LNCAP (cell line): ENCODE data around the gene MEDAG.

Source experiments
- TF ChIP-seq, protein P1 (sequence below): fragments of 450-650 bp; IDR thresholded peaks from 2 replicates; pipeline ENCODE4 v1.5.1; 2017; ENCODE audit warnings: mild to moderate bottlenecking

MEDAG gene

GRCh38 chr13:30874561-30874960 is 31.5 kb upstream of the MEDAG start:
- TF ChIP-seq, protein P1, sequence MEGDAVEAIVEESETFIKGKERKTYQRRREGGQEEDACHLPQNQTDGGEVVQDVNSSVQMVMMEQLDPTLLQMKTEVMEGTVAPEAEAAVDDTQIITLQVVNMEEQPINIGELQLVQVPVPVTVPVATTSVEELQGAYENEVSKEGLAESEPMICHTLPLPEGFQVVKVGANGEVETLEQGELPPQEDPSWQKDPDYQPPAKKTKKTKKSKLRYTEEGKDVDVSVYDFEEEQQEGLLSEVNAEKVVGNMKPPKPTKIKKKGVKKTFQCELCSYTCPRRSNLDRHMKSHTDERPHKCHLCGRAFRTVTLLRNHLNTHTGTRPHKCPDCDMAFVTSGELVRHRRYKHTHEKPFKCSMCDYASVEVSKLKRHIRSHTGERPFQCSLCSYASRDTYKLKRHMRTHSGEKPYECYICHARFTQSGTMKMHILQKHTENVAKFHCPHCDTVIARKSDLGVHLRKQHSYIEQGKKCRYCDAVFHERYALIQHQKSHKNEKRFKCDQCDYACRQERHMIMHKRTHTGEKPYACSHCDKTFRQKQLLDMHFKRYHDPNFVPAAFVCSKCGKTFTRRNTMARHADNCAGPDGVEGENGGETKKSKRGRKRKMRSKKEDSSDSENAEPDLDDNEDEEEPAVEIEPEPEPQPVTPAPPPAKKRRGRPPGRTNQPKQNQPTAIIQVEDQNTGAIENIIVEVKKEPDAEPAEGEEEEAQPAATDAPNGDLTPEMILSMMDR = no peak

DNA sequence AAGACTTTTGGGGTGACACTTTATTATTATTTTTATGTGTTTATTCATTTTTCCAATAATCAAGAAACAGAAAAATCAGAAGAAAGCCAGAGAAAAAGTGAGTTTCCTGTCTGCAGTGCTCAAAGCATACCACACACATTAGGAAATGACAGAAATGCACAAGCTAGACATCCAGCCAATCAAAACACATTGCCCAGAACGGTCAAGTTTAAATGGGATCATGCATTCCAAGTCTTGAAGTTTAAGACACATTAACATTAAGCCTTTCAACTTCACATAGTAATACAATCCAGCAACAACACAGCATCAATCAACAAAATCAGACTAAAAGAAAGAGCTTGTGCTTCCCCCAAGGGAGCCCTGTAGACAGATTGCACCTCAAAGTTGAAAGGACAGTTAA is 28.7 kb upstream of the MEDAG start:
- TF ChIP-seq, protein P1 = no peak

DNA sequence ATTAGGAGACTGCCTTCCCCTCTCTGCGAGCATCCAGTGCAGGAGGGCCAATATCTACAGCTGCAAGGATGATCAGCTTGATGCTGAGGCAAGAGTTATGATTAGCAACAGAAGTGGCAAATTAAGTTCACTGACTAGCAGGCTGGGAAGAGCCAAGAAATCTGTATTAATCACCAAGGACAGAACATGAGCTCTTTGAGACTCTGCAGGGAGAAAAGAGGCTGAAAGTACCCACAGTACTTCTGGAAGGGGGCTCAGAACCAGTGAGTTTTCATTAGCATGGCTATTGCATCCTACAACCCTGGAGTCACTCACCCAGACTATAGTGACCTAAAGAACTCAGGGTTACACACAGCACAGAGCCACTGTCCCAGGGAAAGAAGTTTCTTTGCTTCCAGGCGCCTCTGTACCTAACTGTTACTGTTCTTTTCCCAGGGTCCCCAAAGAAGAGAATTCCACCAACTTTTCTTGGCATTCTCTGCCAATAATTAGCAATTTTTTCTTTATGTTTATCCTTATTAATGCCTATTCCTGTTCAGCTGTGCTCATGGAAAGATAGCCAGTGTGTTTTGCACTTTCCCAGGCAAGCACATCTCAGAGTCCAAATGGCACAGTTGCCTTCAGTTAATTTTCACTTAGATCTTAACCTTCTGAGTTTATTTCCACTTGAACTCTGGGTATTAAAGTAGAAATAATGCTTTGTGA is 25.8 kb upstream of the MEDAG start:
- TF ChIP-seq, protein P1 = no peak

- TF ChIP-seq, protein P1 = no peak
Measured at GRCh38 chr13:30880856-30881155, 25.3 kb upstream of the MEDAG start.

GRCh38 chr13:30881191-30881651 is 24.9 kb upstream of the MEDAG start:
- TF ChIP-seq, protein P1 = no peak

DNA sequence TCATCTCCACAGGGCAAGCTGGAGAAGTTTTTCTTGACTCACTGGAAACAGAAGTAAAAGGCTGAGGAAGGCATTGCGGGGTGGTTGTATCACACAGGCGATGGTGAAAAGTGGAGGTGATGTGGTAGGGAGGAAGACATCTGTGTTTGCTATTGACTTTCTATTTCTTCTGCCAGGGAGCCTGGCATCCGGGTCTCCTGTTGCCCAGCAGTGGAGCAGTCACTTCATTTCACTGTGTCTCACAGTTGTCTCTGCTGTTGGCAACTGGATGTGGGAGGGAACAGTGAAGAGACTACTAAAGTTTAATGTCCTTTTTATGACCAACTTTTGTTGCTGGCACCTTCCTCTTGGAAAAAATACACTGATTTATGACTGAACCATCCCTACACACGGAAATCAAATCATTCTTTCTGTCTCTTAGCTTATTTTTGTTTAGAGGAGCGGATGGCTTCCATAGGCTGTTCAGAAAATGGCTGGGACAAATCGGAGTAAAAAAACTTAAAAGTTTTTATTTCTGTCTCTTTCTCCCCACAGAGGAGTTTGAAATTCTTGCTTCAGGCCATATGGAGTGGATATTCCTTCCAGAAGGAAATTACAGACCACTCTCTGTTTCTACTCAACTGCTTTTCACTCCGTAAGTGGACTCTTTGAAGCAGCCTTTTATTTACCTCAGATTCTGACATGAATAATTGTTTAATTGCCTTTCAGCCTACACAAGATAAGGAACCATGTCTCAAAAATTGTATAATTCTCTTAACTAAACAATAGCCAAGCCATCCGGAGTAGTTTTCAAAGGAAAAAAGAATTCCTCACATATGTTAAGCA is 23.8 kb upstream of the MEDAG start:
- TF ChIP-seq, protein P1 = no peak

DNA sequence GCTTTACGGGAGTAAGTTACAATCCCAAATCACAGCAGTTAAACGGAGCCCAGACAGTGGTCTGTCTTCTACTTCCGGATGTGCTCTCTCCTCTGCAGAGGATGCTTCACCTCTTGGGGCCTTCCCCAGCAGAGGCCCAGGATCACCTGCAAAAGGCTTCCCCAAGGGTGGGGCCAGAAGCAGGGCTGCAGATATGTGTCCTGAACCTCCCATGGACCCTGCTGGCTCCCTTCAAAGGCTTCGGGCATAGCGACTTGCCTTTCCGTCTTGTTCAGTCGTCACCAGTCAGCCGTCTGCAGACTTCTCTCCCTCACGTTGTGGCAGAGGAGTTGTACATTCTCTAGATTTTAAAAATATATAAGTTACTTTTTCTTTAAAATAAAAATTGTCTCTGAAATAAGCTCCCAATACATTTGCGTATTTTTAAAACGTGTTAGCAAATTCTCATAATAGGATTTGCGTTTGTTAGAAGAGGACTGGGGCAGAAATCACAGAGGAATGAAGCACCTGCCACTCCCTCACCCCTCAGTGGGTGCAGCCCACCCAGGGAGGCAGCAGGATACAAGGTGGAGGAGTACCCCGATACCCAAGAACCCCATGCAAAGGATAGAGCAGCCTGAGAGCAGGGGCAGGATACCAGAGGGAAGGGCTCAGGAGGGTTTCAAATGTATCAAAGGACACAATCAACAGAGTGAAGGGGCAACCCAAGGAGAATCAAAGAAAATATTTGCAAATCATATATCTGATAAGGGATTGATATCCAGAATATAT is 22.9 kb upstream of the MEDAG start:
- TF ChIP-seq, protein P1 = no peak
